ENCODE data around the gene RPP14. TPM values are rescaled to one million over a fixed set of nuclear protein-coding genes. Genes with fewer than 3 reads are reported as not detected.

The RPP14 gene
- total and polyA plus RNA-seq, 2 donors (not counting 1 experiment from before 2014, with no cell fraction given) = 10.6 to 17.1 TPM

- peaks cover 6% of the 10 kb centered on the region for H3K4me1 ChIP-seq (ENCODE audit: control insufficient read depth, extremely low read depth, insufficient read depth, low read length)
- TF ChIP-seq EZH2 (IDR thresholded peaks at IDR 0.05; ENCODE audit: low read length, missing control alignments) = no peak
- TF ChIP-seq CTCF (conservative IDR thresholded peaks at IDR 0.05 in 1 of 2, IDR thresholded peaks at IDR 0.05 in 1 of 2; ENCODE audit: low read depth in 1 of 2, low read length in 2 of 2) = no peak
- no peaks in the 10 kb centered on the region for H3K9me3 ChIP-seq (ENCODE audit: control insufficient read depth, insufficient read depth, low read depth, low read length)
- H3K36me3 ChIP-seq (ENCODE audit: control insufficient read depth, insufficient read depth, low read length) = peaks cover 10% of the 10 kb centered on the region
- no peaks in the 10 kb centered on the region for H3K27me3 ChIP-seq (ENCODE audit: control insufficient read depth, insufficient read depth, low read length)
- peak overlapping the region; percentile 67 for H3K4me2 ChIP-seq (ENCODE audit: extremely low read depth, insufficient read depth, low read length)
- H2AFZ ChIP-seq (ENCODE audit: low read length) = no peak overlapping the region
- H3K27ac ChIP-seq (ENCODE audit: insufficient read depth, low read length) = no peak overlapping the region
- no peak for DNase-seq (ENCODE audit: low read depth in 2 of 2)
- H3K9ac ChIP-seq (ENCODE audit: insufficient read depth, low read length) = no peak overlapping the region
- H4K20me1 ChIP-seq (ENCODE audit: control insufficient read depth, extremely low read depth, insufficient read depth, low read length) = no peaks in the 10 kb centered on the region
- H3K4me3 ChIP-seq (replicated peaks in 1 of 4; ENCODE audit: control extremely low read depth in 1 of 4, insufficient read depth in 1 of 4, low read depth in 3 of 4, low read length in 4 of 4) = no peak overlapping the region
- H3K79me2 ChIP-seq (ENCODE audit: control insufficient read depth, insufficient read depth, low read length) = peaks cover 39% of the 10 kb centered on the region
These were observed 2.7 kb downstream of the RPP14 start for GRCh38 chr3:58308728-58309127.

- no peak overlapping the region for H3K9ac ChIP-seq (ENCODE audit: insufficient read depth, low read length)
- H3K4me1 ChIP-seq (ENCODE audit: control insufficient read depth, extremely low read depth, insufficient read depth, low read length) = no peaks in the 10 kb centered on the region
- DNase-seq (ENCODE audit: low read depth in 2 of 2) = no peak
- no peaks in the 10 kb centered on the region for H3K79me2 ChIP-seq (ENCODE audit: control insufficient read depth, insufficient read depth, low read length)
- H2AFZ ChIP-seq (ENCODE audit: low read length) = no peak overlapping the region
- H3K36me3 ChIP-seq (ENCODE audit: control insufficient read depth, insufficient read depth, low read length) = peaks cover 5% of the 10 kb centered on the region
- H3K4me2 ChIP-seq (ENCODE audit: extremely low read depth, insufficient read depth, low read length) = no peak overlapping the region
- H3K9me3 ChIP-seq (ENCODE audit: control insufficient read depth, insufficient read depth, low read depth, low read length) = no peaks in the 10 kb centered on the region
- H4K20me1 ChIP-seq (ENCODE audit: control insufficient read depth, extremely low read depth, insufficient read depth, low read length) = no peaks in the 10 kb centered on the region
- H3K4me3 ChIP-seq (replicated peaks in 1 of 4; ENCODE audit: control extremely low read depth in 1 of 4, insufficient read depth in 1 of 4, low read depth in 3 of 4, low read length in 4 of 4) = no peak overlapping the region
- no peak overlapping the region for H3K27ac ChIP-seq (ENCODE audit: insufficient read depth, low read length)
- no peak for TF ChIP-seq EZH2 (IDR thresholded peaks at IDR 0.05; ENCODE audit: low read length, missing control alignments)
- H3K27me3 ChIP-seq (ENCODE audit: control insufficient read depth, insufficient read depth, low read length) = no peaks in the 10 kb centered on the region
These were observed 11.8 kb downstream of the RPP14 start for GRCh38 chr3:58317811-58318210.

- TF ChIP-seq EZH2 (IDR thresholded peaks at IDR 0.05; ENCODE audit: low read length, missing control alignments) = no peak
- no peak for TF ChIP-seq CTCF (conservative IDR thresholded peaks at IDR 0.05 in 1 of 2, IDR thresholded peaks at IDR 0.05 in 1 of 2; ENCODE audit: low read depth in 1 of 2, low read length in 2 of 2)
- H4K20me1 ChIP-seq (ENCODE audit: control insufficient read depth, extremely low read depth, insufficient read depth, low read length) = no peaks in the 10 kb centered on the region
- no peak for DNase-seq (ENCODE audit: low read depth in 2 of 2)
- no peaks in the 10 kb centered on the region for H3K79me2 ChIP-seq (ENCODE audit: control insufficient read depth, insufficient read depth, low read length)
- peaks cover 3% of the 10 kb centered on the region for H3K4me1 ChIP-seq (ENCODE audit: control insufficient read depth, extremely low read depth, insufficient read depth, low read length)
- H3K27me3 ChIP-seq (ENCODE audit: control insufficient read depth, insufficient read depth, low read length) = no peaks in the 10 kb centered on the region
- no peaks in the 10 kb centered on the region for H3K9me3 ChIP-seq (ENCODE audit: control insufficient read depth, insufficient read depth, low read depth, low read length)
- H3K4me2 ChIP-seq (ENCODE audit: extremely low read depth, insufficient read depth, low read length) = no peak overlapping the region
- no peak overlapping the region for H3K4me3 ChIP-seq (replicated peaks in 1 of 4; ENCODE audit: control extremely low read depth in 1 of 4, insufficient read depth in 1 of 4, low read depth in 3 of 4, low read length in 4 of 4)
- no peak overlapping the region for H3K27ac ChIP-seq (ENCODE audit: insufficient read depth, low read length)
- H2AFZ ChIP-seq (ENCODE audit: low read length) = no peak overlapping the region
- H3K9ac ChIP-seq (ENCODE audit: insufficient read depth, low read length) = no peak overlapping the region
- no peaks in the 10 kb centered on the region for H3K36me3 ChIP-seq (ENCODE audit: control insufficient read depth, insufficient read depth, low read length)
These were observed 15.7 kb downstream of the RPP14 start for GRCh38 chr3:58321791-58322190.

Measured in fibroblast of lung (primary cell).